ENCODE data around the gene CCDC146.
"Not testable (repeated sequence)": the region's sequence is repeated elsewhere in the genome, so short reads cannot be mapped to it uniquely, and the experiment has no call there.

The CCDC146 gene

DNA sequence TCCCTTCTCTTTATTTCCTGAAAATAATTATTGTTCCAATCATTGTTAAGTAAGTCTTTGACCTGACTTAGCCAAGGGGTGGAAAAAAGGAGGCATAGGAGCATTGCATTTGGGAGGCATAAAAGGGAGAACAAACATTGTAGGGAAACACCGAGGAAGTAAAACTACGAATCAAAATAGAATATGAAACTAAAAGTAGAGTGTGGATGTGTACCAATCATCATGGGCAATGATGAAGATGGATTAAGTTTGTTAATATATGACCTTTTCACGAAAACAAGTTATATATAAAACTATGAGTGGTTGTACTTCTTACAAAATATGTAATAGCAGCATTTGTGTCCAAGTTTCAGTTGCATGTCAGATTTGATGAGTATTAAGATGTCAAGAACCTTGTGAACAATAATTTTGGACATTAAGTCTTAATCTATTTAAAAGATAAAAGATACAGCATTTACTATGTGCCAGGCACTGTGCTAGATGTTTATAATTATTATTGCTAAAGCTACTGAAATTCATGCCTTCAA, 52.9 kb downstream of the CCDC146 start:
- Histone ChIP-seq H3K4me1 (ENCODE audit: low read length) (peaks cover 18% of the 10 kb centered on the region), H3K4me3 (ENCODE audit: low read length) (peak overlapping the region; percentile 23; the same call in 1 of the 2 replicates), H3K27ac (ENCODE audit: low read length) (peak overlapping the region; percentile 57), H3K4me2 (ENCODE audit: low read length) (peak overlapping the region; percentile 56)
- H3K9ac ChIP-seq (ENCODE audit: low read length); H3K9me3 ChIP-seq (ENCODE audit: insufficient read depth, low read length); H3K36me3 ChIP-seq (replicated peaks; ENCODE audit: low read depth, low read length); H2AFZ ChIP-seq (ENCODE audit: low read depth, low read length); H3K79me2 ChIP-seq (ENCODE audit: low read length); H3K27me3 ChIP-seq (ENCODE audit: low read depth, low read length); H4K20me1 ChIP-seq (ENCODE audit: insufficient read depth, low read length): not testable (repeated sequence)

DNA sequence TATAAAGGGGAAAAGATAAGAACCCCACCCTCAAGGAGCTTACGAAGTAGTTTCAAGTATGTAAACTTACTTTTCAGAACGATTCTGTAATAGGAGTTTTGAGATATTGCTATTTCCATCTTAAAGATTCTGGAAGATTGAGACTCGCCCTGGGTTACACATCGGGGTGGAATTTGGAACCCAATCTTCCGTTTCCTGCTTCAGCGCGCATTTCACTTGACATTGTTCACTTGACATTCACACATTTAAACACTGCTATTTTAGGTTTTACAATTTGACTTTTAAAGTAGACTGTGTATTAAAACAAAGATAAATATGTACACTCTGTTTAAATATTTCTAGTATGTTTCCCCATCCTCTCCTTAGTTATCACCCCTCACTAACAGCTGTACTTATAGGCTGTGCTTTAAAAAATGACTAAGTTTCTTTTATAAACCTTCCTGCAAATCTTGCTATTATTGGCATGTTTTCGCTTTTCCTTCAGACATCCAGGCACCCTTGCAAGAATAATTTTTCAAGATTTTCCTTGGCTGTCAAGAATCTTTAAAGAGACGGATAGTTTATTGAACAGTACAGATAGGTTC, 55.0 kb downstream of the CCDC146 start:
- not testable (repeated sequence) for H3K4me2 ChIP-seq (ENCODE audit: low read length); H4K20me1 ChIP-seq (ENCODE audit: insufficient read depth, low read length); H3K27ac ChIP-seq (ENCODE audit: low read length); H3K27me3 ChIP-seq (ENCODE audit: low read depth, low read length); H3K36me3 ChIP-seq (replicated peaks; ENCODE audit: low read depth, low read length); H3K79me2 ChIP-seq (ENCODE audit: low read length); H3K4me3 ChIP-seq (ENCODE audit: low read length); H2AFZ ChIP-seq (ENCODE audit: low read depth, low read length); H3K9me3 ChIP-seq (ENCODE audit: insufficient read depth, low read length); H3K9ac ChIP-seq (ENCODE audit: low read length)
- peaks cover 18% of the 10 kb centered on the region for H3K4me1 ChIP-seq (ENCODE audit: low read length)

DNA sequence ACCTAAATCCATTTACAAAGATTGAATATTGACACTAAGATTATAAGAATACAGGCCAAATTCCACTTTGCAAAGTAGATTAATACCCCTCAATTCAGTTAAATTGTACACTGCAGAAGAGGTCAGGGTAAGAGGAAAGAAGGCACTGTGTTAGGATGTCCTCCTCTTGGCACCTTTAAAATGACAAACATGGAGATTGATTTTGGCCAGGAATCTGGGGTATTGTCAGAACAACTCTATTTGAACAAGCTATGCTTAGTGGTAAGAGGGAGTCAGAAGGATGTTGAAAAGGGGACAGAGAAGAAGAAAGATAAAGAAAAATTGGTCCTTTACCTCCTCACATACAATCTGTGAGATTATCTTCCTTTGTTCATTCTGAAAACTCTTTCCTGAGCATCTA, 55.6 kb downstream of the CCDC146 start:
- not testable (repeated sequence) for H3K9me3 ChIP-seq (ENCODE audit: insufficient read depth, low read length); H3K9ac ChIP-seq (ENCODE audit: low read length); H3K27me3 ChIP-seq (ENCODE audit: low read depth, low read length); H4K20me1 ChIP-seq (ENCODE audit: insufficient read depth, low read length); H3K27ac ChIP-seq (ENCODE audit: low read length); H2AFZ ChIP-seq (ENCODE audit: low read depth, low read length); H3K4me3 ChIP-seq (ENCODE audit: low read length); H3K79me2 ChIP-seq (ENCODE audit: low read length); H3K4me2 ChIP-seq (ENCODE audit: low read length); H3K36me3 ChIP-seq (replicated peaks; ENCODE audit: low read depth, low read length)
- peaks cover 18% of the 10 kb centered on the region for H3K4me1 ChIP-seq (ENCODE audit: low read length)

DNA sequence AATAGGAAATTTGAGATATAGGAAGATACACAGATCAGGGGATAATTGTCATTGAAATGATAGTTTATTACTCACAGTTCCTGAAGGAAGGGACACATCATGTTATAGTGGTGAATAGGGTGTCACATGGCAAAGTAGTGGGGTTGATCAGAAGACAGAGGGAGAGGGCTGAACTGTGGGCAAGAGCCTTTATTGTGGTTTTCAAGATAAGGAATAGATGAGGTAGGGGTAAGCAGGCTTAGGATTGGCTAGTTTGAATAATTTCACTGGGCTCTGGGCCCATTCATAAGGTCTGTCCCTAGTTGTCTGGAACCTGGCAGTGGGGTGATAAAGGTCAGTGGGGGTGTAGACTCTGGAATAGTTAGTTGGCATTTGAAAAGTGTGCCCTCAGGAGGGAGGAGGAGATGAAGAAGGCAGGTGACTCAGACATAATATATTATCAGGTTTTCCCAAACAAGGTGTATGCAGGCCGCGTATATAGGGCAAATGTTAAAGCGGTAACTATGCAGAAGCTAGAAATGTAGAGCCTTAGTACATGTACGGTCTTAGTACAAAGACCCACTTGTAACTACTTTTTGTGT, 58.7 kb downstream of the CCDC146 start:
- H3K4me3 ChIP-seq (ENCODE audit: low read length) = no peak overlapping the region
- no peaks in the 10 kb centered on the region for H3K27me3 ChIP-seq (ENCODE audit: low read depth, low read length)
- no peaks in the 10 kb centered on the region for H3K9me3 ChIP-seq (ENCODE audit: insufficient read depth, low read length)
- no peaks in the 10 kb centered on the region for H4K20me1 ChIP-seq (ENCODE audit: insufficient read depth, low read length)
- no peak overlapping the region for H3K4me2 ChIP-seq (ENCODE audit: low read length)
- H3K9ac ChIP-seq (ENCODE audit: low read length) = no peak overlapping the region
- peaks cover 8% of the 10 kb centered on the region for H3K36me3 ChIP-seq (replicated peaks; ENCODE audit: low read depth, low read length)
- TF ChIP-seq, protein P1, sequence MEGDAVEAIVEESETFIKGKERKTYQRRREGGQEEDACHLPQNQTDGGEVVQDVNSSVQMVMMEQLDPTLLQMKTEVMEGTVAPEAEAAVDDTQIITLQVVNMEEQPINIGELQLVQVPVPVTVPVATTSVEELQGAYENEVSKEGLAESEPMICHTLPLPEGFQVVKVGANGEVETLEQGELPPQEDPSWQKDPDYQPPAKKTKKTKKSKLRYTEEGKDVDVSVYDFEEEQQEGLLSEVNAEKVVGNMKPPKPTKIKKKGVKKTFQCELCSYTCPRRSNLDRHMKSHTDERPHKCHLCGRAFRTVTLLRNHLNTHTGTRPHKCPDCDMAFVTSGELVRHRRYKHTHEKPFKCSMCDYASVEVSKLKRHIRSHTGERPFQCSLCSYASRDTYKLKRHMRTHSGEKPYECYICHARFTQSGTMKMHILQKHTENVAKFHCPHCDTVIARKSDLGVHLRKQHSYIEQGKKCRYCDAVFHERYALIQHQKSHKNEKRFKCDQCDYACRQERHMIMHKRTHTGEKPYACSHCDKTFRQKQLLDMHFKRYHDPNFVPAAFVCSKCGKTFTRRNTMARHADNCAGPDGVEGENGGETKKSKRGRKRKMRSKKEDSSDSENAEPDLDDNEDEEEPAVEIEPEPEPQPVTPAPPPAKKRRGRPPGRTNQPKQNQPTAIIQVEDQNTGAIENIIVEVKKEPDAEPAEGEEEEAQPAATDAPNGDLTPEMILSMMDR (IDR thresholded peaks at IDR 0.05; ENCODE audit: low read depth, low read length) = no peak
- TF ChIP-seq EZH2phosphoT487 (IDR thresholded peaks at IDR 0.05; ENCODE audit: low read depth) = no peak
- H3K79me2 ChIP-seq (ENCODE audit: low read length) = no peaks in the 10 kb centered on the region
- no peak overlapping the region for H3K27ac ChIP-seq (ENCODE audit: low read length)
- H3K4me1 ChIP-seq (ENCODE audit: low read length) = peaks cover 14% of the 10 kb centered on the region
- no peak overlapping the region for H2AFZ ChIP-seq (ENCODE audit: low read depth, low read length)

DNA sequence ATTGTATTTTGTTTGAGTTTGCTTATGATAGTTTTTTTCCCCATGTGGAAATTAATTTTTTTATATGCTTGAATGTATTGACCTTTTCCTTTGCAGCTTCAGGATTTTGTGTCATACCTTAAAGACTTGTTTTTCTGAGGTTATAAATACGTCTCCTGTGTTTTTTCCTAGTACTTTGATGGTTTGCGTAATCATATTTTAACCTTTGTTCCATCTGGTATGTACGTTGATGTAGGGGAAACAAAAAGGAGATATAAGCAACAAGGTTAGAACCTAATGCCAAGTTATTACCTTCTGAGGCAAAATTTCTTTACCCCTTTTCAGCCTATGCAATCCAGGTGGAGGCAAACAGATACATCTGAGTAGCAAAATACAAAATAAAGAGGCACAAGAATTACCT, 59.3 kb downstream of the CCDC146 start:
- Histone ChIP-seq H3K36me3 (replicated peaks; ENCODE audit: low read depth, low read length) (peaks cover 8% of the 10 kb centered on the region), H3K4me3 (ENCODE audit: low read length) (no peak overlapping the region), H4K20me1 (ENCODE audit: insufficient read depth, low read length) (no peaks in the 10 kb centered on the region), H3K79me2 (ENCODE audit: low read length) (no peaks in the 10 kb centered on the region), H3K27me3 (ENCODE audit: low read depth, low read length) (no peaks in the 10 kb centered on the region), H3K4me2 (ENCODE audit: low read length) (no peak overlapping the region), H2AFZ (ENCODE audit: low read depth, low read length) (no peak overlapping the region), H3K27ac (ENCODE audit: low read length) (no peak overlapping the region), H3K4me1 (ENCODE audit: low read length) (peaks cover 10% of the 10 kb centered on the region), H3K9me3 (ENCODE audit: insufficient read depth, low read length) (no peaks in the 10 kb centered on the region), H3K9ac (ENCODE audit: low read length) (no peak overlapping the region)
- no peak for TF ChIP-seq EZH2phosphoT487 (IDR thresholded peaks at IDR 0.05; ENCODE audit: low read depth)
- TF ChIP-seq, protein P1 (IDR thresholded peaks at IDR 0.05; ENCODE audit: low read depth, low read length) = no peak

Measured in OCI-LY3 (cell line).